ENCODE measurements around the gene TSPAN17. TPM values are rescaled to one million over a fixed set of nuclear protein-coding genes. Genes with fewer than 3 reads are reported as not detected.

The TSPAN17 gene
- polyA plus RNA-seq, 2 of the 4 experiments (the other 2 are of a cell fraction), result 35.6 to 47.4 TPM

- FAIRE-seq (no peak), ATAC-seq (no peak), DNase-seq (ENCODE audit: low read depth in 1 of 2, low spot score in 1 of 2) (peak in 1 of 2 experiments; percentile 38)
- 80% methylated on average over 7 of the region's 8 CpGs for WGBS (ENCODE audit: missing lambda C conversion rate)
- Histone ChIP-seq H3K4me3 (no peak overlapping the region), H3K27ac (no peak overlapping the region), H3K9me3 (no peaks in the 10 kb centered on the region), H3K4me2 (no peak overlapping the region), H3K4me1 (peaks cover 8% of the 10 kb centered on the region)
- ChIA-PET POLR2A (no interaction called here), CTCF (interaction anchor here (0.6 to 9.9 kb wide), 6 partner anchors 8 to 460 kb away, joined by 3 to 123 read pairs (median 3); no protein-coding TSS in a partner anchor)
- no peak for TF ChIP-seq NPAS2 (CRISPR knock-in tag; IDR thresholded peaks at IDR 0.05; ENCODE audit: borderline replicate concordance)
- no peak for TF ChIP-seq GATA3 (IDR thresholded peaks at IDR 0.05; ENCODE audit: borderline replicate concordance)
- no peak for TF ChIP-seq ELK1 (IDR thresholded peaks at IDR 0.05; ENCODE audit: low read depth, low read length)
- no peak for TF ChIP-seq JUNB (IDR thresholded peaks at IDR 0.05)
These were observed 4.9 kb downstream of the TSPAN17 start for GRCh38 chr5:176652136-176652535.

GRCh38 chr5:176653401-176654385 lies 6.4 kb downstream of the TSPAN17 start:
- no peak for ATAC-seq
- Histone ChIP-seq H3K9me3 (no peaks in the 10 kb centered on the region), H3K4me3 (no peak overlapping the region), H3K4me2 (no peak overlapping the region), H3K4me1 (peaks cover under 1% of the 10 kb centered on the region; the same call in 1 of the 3 replicates), H3K27ac (no peak overlapping the region)
- 88% methylated on average over 17 of the region's 18 CpGs for WGBS (ENCODE audit: missing lambda C conversion rate)
- ChIA-PET CTCF (interaction anchor here (1.0 to 9.9 kb wide), 4 partner anchors 28 to 459 kb away, joined by 3 to 123 read pairs (median 6); no protein-coding TSS in a partner anchor), POLR2A (no interaction called here)
- no peak for DNase-seq (ENCODE audit: low read depth in 1 of 2, low spot score in 1 of 2)
- FAIRE-seq, result no peak
- TF ChIP-seq PHF8 (IDR thresholded peaks at IDR 0.05; ENCODE audit: borderline replicate concordance, low read depth) (no peak), NFE2L2 (conservative IDR thresholded peaks at IDR 0.05; ENCODE audit: low read length) (no peak), EHMT2 (IDR thresholded peaks at IDR 0.05; ENCODE audit: low read depth) (no peak), TP53 (CRISPR knock-in tag; IDR thresholded peaks at IDR 0.05) (no peak), EHF (CRISPR knock-in tag; IDR thresholded peaks at IDR 0.05) (no peak), FOSB (CRISPR knock-in tag; IDR thresholded peaks at IDR 0.05) (no peak), HOXB13 (CRISPR knock-in tag; IDR thresholded peaks at IDR 0.05; ENCODE audit: low read depth) (no peak), FOXS1 (CRISPR knock-in tag; IDR thresholded peaks at IDR 0.05) (no peak), SMC3 (IDR thresholded peaks at IDR 0.05) (no peak), POLR2AphosphoS2 (conservative IDR thresholded peaks at IDR 0.05; ENCODE audit: low read length) (no peak), CHD4 (IDR thresholded peaks at IDR 0.05; ENCODE audit: borderline replicate concordance) (no peak), HDAC2 (IDR thresholded peaks at IDR 0.05) (no peak)

GRCh38 chr5:176654856-176655255 lies 7.6 kb downstream of the TSPAN17 start:
- DNase-seq (ENCODE audit: low read depth in 1 of 2, low spot score in 1 of 2) (no peak), ATAC-seq (no peak), FAIRE-seq (no peak)
- Histone ChIP-seq H3K4me1 (no peaks in the 10 kb centered on the region), H3K27ac (no peak overlapping the region), H3K4me3 (no peak overlapping the region), H3K9me3 (no peaks in the 10 kb centered on the region), H3K4me2 (no peak overlapping the region)
- ChIA-PET POLR2A (interaction anchor here (0.6 kb wide), 1 partner anchor 256 kb away, joined by 3 read pairs; no protein-coding TSS in a partner anchor), CTCF (interaction anchor here (9.9 kb wide), 1 partner anchor 457 kb away, joined by 123 read pairs; no protein-coding TSS in a partner anchor)
- 96% methylated on average over 14 of the region's 14 CpGs for WGBS (ENCODE audit: missing lambda C conversion rate)
- TF ChIP-seq ELK1 (IDR thresholded peaks at IDR 0.05; ENCODE audit: low read depth, low read length) (no peak), RAD21 (conservative IDR thresholded peaks at IDR 0.05 in 1 of 2, IDR thresholded peaks at IDR 0.05 in 1 of 2) (no peak), NPAS2 (CRISPR knock-in tag; IDR thresholded peaks at IDR 0.05; ENCODE audit: borderline replicate concordance) (no peak), ESRRA (IDR thresholded peaks at IDR 0.05; ENCODE audit: borderline replicate concordance, low read length) (no peak), USF2 (IDR thresholded peaks at IDR 0.05) (no peak), NFE2L2 (conservative IDR thresholded peaks at IDR 0.05; ENCODE audit: low read length) (no peak), MAZ (IDR thresholded peaks at IDR 0.05; ENCODE audit: borderline replicate concordance, low read depth, low read length) (no peak)
